ENCODE measurements around the gene FRMD4B.
A peak's percentile ranks its signal among the peaks of the same experiment; 100 is the strongest.

Gene FRMD4B

DNA sequence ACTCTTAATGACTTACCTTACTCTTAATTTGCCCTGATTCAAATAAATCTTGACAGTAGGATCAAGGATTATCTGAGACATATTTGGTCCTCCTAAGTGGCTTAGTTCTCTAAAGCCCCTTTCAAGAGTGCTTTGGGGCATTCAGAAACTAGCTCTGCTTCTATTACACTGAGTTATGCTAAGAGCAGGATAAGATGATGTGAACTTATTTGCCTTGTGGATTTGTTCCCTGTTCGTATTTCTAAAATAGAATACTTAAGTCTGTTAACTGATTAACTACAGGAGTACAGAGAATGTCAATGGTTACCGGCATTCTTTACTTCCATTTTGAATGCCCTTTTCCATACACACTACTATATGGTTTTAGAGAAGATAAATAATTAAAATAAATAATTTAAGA lies 14.8 kb upstream of the FRMD4B start:
- Mint-ChIP-seq H3K4me3 (no peak overlapping the region), H3K36me3 (ENCODE audit: low read depth) (no peaks in the 10 kb centered on the region), H3K9me3 (peaks cover 7% of the 10 kb centered on the region), H3K4me1 (no peaks in the 10 kb centered on the region), H3K27me3 (ENCODE audit: low read depth) (no peaks in the 10 kb centered on the region), H3K27ac (peak overlapping the region in 1 of 3 experiments; percentile 32)
- TF ChIP-seq, protein P1, sequence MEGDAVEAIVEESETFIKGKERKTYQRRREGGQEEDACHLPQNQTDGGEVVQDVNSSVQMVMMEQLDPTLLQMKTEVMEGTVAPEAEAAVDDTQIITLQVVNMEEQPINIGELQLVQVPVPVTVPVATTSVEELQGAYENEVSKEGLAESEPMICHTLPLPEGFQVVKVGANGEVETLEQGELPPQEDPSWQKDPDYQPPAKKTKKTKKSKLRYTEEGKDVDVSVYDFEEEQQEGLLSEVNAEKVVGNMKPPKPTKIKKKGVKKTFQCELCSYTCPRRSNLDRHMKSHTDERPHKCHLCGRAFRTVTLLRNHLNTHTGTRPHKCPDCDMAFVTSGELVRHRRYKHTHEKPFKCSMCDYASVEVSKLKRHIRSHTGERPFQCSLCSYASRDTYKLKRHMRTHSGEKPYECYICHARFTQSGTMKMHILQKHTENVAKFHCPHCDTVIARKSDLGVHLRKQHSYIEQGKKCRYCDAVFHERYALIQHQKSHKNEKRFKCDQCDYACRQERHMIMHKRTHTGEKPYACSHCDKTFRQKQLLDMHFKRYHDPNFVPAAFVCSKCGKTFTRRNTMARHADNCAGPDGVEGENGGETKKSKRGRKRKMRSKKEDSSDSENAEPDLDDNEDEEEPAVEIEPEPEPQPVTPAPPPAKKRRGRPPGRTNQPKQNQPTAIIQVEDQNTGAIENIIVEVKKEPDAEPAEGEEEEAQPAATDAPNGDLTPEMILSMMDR (IDR thresholded peaks at IDR 0.05; ENCODE audit: unreplicated experiment in 3 of 3), result no peak

DNA sequence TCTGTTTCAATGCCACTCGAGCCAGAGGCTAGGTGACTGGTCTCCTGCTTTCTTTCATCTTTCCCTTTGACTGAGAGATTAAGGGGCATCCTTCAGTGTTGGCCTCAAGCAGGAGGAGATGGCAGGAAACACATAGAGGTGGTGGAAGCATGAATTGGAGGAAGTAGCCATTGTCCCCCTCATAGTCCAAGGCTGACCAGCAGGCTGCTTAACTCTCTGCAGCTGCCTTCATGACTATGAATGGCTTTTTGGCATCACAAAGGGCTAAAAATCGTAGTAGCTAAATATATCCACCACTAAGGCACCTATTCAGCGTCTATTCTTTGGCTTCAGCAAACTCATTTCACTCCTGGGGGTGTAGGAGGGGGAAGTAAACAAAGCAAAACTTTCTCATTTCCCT lies 7.0 kb upstream of the FRMD4B start:
- peaks cover 9% of the 10 kb centered on the region for H3K9me3 Mint-ChIP-seq
- H3K4me3 Mint-ChIP-seq, result no peak overlapping the region
- peaks cover 14% of the 10 kb centered on the region for H3K27me3 Mint-ChIP-seq (ENCODE audit: low read depth)
- no peaks in the 10 kb centered on the region for H3K36me3 Mint-ChIP-seq (ENCODE audit: low read depth)
- TF ChIP-seq, protein P1 (IDR thresholded peaks at IDR 0.05; ENCODE audit: unreplicated experiment in 3 of 3), result no peak
- no peak overlapping the region for H3K27ac Mint-ChIP-seq
- H3K4me1 Mint-ChIP-seq, result no peaks in the 10 kb centered on the region

DNA sequence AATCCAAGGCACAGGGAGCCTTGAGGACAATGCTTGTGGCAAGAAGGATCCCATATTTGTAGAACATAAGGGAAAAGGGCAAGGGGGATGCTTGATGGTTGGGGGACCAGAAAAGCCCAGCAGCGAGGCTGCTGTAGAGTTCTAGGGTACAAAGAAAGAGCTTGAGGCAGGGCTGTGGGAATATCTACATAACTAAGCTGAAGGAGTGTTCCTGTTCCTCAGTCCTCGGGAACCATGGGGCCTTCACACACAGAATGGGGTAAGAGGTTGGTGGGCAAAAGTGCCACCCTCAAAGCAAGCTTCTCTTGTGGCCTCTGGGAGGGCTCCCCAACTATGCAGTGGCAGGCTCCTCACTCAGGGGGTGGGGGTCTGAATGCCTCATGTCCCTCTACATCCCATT lies 6.5 kb upstream of the FRMD4B start:
- peaks cover 18% of the 10 kb centered on the region for H3K27me3 Mint-ChIP-seq (ENCODE audit: low read depth)
- TF ChIP-seq, protein P1 (IDR thresholded peaks at IDR 0.05; ENCODE audit: unreplicated experiment in 3 of 3), result no peak
- H3K9me3 Mint-ChIP-seq, result peaks cover 9% of the 10 kb centered on the region
- H3K36me3 Mint-ChIP-seq (ENCODE audit: low read depth), result no peaks in the 10 kb centered on the region
- H3K27ac Mint-ChIP-seq, result no peak overlapping the region
- no peaks in the 10 kb centered on the region for H3K4me1 Mint-ChIP-seq
- no peak overlapping the region for H3K4me3 Mint-ChIP-seq

DNA sequence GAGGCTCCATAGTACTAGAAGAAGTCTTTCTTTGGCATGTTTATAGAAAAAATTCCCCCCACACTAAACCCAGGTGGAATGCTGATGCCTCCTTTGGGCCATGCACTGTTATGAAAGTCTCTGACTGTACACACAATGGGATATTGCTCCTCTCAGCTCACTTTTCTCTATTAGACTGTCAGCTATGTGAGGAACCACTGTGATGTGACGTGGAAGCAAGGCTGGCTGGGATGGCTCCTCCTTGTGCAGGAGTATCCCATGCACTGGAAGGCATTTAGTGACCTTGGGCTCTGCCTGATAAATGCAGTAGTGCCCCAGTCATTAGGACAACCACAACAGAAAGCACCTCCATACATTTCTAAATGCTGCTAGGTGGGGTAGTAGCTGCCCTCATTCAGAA lies 5.7 kb upstream of the FRMD4B start:
- no peak overlapping the region for H3K27ac Mint-ChIP-seq
- H3K4me1 Mint-ChIP-seq, result peaks cover under 1% of the 10 kb centered on the region
- peaks cover 6% of the 10 kb centered on the region for H3K9me3 Mint-ChIP-seq
- peaks cover 25% of the 10 kb centered on the region for H3K27me3 Mint-ChIP-seq (ENCODE audit: low read depth)
- H3K36me3 Mint-ChIP-seq (ENCODE audit: low read depth), result no peaks in the 10 kb centered on the region
- no peak overlapping the region for H3K4me3 Mint-ChIP-seq
- TF ChIP-seq, protein P1 (IDR thresholded peaks at IDR 0.05; ENCODE audit: unreplicated experiment in 3 of 3), result no peak

DNA sequence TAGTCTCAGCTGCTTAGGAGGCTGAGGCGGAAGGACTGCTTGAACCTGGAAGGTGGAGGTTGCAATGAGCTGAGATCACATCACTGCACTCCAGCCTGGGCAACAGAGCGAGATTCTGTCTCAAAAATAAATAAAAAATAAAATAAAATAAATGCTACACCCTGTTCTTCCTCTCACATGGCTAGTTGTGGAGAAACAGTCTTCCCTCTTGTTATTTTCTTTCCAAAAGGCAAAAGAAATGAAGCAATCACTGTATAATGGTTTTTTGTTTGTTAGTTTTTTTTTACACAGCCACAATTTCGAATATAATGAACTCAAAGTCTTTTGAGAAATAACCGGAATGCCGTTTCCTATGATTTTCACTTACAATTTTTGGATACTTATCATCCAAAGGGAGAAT lies 4.9 kb upstream of the FRMD4B start:
- Mint-ChIP-seq H3K9me3 (peaks cover 6% of the 10 kb centered on the region), H3K27me3 (ENCODE audit: low read depth) (peaks cover 30% of the 10 kb centered on the region), H3K27ac (no peak overlapping the region), H3K36me3 (ENCODE audit: low read depth) (no peaks in the 10 kb centered on the region), H3K4me3 (no peak overlapping the region), H3K4me1 (peaks cover 4% of the 10 kb centered on the region)
- TF ChIP-seq, protein P1 (IDR thresholded peaks at IDR 0.05; ENCODE audit: unreplicated experiment in 3 of 3), result no peak

DNA sequence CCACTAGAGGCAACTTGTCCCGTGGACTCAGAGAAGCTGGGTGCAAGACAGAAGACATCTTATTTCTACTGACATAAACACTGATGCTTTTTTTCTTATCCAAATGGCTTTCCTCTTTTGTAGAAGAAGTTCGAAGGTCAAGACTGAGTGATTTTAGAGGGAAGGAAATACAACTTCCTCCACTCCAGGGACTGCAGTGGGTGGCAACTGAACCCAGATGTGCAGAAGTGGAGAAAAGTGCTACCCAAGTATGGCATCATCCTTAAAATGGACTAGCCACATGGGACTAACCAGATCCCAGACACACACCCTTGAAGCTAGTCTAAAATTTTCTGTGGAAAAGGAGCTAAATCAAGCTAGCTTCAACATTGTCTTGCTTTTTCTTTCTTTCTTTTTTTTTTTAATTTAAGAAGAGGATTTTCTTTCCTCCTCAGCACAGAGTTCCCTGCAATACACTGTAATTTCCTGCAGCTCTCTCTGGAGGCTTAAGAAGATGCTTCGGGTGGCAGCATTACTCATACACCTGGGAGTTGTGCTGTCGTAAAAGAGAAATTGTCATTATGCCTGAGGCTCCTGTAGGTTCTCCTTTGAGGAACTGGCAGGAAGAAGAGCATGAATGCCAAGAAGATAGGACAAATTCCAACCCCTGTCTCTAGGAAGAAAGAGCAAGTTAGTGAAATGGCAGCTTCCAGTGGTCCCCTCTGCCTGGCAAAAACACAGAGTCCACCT lies 3.8 kb upstream of the FRMD4B start:
- H3K27me3 Mint-ChIP-seq (ENCODE audit: low read depth), result peaks cover 39% of the 10 kb centered on the region
- no peaks in the 10 kb centered on the region for H3K9me3 Mint-ChIP-seq
- TF ChIP-seq, protein P1 (IDR thresholded peaks at IDR 0.05; ENCODE audit: unreplicated experiment in 3 of 3), result no peak
- no peaks in the 10 kb centered on the region for H3K36me3 Mint-ChIP-seq (ENCODE audit: low read depth)
- peaks cover 12% of the 10 kb centered on the region for H3K4me1 Mint-ChIP-seq
- peak overlapping the region in 1 of 3 experiments; percentile 52 for H3K27ac Mint-ChIP-seq
- H3K4me3 Mint-ChIP-seq, result no peak overlapping the region
